22Rv1 (cell line): ENCODE data around the gene DLL4.

ENCODE experiments used
- ZFX ChIP-seq: fragments of 450-650 bp; IDR thresholded peaks from 2 replicates; pipeline ENCODE4 v1.6.1; 2017; ENCODE audit warnings: antibody characterized with exemption, borderline replicate concordance
- TF ChIP-seq, protein P1 (sequence below): fragments of 450-650 bp; IDR thresholded peaks from 2 replicates; pipeline ENCODE4 v1.5.1; 2017; ENCODE audit warnings: mild to moderate bottlenecking

DNA sequence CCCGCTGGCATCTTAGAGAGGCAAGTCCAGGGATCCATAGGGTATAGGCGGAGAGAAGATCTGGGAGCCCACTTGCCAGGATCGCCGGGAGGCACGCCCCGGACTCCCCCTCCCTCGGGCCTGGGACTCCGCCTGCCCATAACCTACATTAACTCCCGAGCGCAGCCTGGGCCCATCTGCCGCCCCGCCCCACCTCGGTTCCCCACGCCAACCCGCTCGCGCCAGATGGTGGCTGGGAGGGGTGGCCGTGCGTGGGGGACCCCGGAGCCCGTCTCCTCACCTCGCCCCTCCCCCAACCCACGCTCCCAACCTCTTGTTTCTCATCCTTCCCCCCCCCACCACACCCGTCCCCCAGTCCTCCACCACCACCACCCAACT, 1.7 kb upstream of the DLL4 start:
- TF ChIP-seq, protein P1, sequence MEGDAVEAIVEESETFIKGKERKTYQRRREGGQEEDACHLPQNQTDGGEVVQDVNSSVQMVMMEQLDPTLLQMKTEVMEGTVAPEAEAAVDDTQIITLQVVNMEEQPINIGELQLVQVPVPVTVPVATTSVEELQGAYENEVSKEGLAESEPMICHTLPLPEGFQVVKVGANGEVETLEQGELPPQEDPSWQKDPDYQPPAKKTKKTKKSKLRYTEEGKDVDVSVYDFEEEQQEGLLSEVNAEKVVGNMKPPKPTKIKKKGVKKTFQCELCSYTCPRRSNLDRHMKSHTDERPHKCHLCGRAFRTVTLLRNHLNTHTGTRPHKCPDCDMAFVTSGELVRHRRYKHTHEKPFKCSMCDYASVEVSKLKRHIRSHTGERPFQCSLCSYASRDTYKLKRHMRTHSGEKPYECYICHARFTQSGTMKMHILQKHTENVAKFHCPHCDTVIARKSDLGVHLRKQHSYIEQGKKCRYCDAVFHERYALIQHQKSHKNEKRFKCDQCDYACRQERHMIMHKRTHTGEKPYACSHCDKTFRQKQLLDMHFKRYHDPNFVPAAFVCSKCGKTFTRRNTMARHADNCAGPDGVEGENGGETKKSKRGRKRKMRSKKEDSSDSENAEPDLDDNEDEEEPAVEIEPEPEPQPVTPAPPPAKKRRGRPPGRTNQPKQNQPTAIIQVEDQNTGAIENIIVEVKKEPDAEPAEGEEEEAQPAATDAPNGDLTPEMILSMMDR = no peak
- no peak for TF ChIP-seq ZFX
